NOMO-1 (cell line): ENCODE results near the gene RNASE1.
A peak's percentile ranks its signal among the peaks of the same experiment; 100 is the strongest.
"Not testable (repeated sequence)": the region's sequence is repeated elsewhere in the genome, so short reads cannot be mapped to it uniquely, and the experiment has no call there.

Experiments used
- DNase-seq, 2 experiments: peaks; one replicate each; lab custom pipeline; 2025; ENCODE audit not compliant: unreplicated experiment in 2 of 2; lab: John Stamatoyannopoulos, UW

RNASE1 gene

DNA sequence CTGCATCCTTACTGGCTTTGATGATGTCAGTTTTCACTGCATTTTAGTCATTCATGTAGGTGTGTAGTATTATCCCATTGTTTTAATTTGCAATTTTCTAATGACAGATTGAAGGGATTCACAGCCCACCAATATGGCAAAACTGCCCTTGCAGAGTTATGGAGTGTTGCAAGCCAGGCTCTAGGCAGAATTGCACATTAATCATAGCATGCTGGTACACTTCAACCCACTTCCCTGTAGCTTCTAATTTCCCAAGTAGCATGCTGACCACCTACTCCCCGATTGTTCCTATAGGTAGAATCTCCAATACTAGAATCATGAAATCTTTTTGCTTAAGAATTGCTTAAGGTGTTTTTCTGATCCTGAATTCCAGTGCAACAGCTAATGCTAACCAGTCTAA, 26.7 kb downstream of the RNASE1 start:
- DNase-seq: peak; percentile 50 to 71

- no peak for DNase-seq
Measured at GRCh38 chr14:20775043-20775442, 27.6 kb downstream of the RNASE1 start.

- peak in 1 of 2 experiments; percentile 17 for DNase-seq
Measured at GRCh38 chr14:20774258-20774824, 28.3 kb downstream of the RNASE1 start.

DNA sequence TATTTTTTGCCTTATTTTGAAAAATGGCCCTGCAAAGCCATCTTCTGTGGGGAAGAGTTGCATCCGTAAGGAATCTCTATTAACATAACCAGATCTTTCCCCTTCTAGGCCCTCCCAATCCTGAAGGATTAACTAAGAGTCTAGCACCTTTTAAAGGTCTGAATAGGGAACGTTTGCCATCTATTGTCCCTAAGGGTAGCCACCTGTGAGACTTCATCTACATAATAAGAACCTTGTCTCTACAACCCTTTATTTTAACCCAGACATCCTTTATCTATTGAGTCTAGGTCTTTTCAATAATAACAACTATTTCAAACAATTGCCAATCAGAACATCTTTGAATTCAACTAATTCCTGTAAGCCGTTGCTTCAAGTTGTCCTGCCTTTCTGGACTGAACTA, 30.0 kb downstream of the RNASE1 start:
- DNase-seq: no peak

DNA sequence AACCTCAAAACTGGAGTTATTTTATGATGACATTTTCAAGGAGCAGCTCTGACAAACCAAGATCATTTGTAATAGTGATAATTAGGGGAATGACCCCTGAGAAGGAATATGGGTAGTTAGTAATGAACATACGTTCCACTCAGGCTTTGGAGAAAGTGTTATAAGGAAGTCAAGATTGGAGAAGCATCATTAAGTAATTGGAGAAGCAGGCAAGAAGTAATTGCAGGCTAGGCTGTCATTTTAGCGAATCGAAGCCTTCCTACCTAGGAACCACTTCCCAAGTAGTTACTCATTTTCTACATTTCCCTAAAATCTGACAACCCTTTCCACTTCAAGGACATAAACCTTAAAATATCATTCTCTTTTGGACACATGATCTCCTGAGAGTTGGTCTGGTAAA, 33.2 kb downstream of the RNASE1 start:
- peak in 1 of 2 experiments; percentile 53 for DNase-seq

DNA sequence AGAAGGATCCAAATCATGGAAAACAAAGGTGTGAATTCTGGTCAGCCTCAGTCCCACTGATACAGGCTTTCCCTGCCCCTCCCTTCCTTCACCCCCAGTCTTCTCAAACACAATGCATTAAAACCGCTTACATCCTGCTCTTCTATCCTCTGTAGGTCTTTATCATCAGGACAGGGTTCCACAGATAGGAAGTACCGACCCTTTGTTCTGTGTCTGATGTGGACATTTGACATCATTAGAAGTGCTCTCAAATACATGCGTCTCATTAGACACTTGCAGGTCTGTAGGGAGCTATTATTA, 34.1 kb downstream of the RNASE1 start:
- no peak for DNase-seq

- no peak for DNase-seq
Measured at GRCh38 chr14:20760950-20761349, 41.7 kb downstream of the RNASE1 start.

- DNase-seq: not testable (repeated sequence)
Measured at GRCh38 chr14:20759465-20759864, 43.2 kb downstream of the RNASE1 start.

DNA sequence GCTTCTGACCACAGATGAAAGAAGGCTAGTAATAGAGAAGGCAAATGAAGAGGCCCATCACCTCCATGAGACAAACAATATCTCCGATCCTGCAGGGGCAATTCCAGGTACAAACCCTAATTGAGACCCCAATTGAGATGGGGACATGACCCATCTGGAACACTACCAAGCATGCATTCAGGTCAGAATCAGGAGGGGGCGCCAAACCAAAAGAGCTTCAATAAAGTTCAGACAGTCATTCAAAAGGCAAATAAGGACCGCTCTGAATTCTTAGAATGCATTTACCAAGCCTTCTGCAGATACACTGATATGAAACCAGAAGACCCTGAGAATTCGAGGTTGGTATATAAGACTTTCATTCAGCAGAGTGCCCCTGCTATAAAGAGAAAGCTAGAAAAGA, 44.7 kb downstream of the RNASE1 start:
- DNase-seq: peak; percentile 36 to 65

GRCh38 chr14:20755037-20755436, 47.6 kb downstream of the RNASE1 start:
- DNase-seq: no peak

DNA sequence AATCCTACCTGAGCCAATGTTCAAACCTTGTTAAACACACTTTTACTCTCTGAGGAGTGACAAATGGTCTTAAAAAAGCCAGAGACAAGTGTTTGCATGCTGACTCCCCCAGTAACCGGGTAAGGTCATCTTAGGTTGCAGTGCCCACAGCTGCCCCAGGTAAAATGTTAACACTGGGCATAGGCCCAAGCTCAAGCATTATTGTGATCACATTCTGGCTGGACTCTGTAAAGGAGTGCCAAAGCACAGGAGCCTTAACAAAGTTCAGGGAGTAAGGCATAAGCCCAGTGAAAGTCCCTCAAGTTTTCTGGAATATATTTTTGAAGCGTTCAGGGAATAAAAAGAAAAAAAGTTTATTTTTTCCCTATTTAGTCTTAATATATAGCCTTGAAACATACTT, 48.3 kb downstream of the RNASE1 start:
- no peak for DNase-seq

DNA sequence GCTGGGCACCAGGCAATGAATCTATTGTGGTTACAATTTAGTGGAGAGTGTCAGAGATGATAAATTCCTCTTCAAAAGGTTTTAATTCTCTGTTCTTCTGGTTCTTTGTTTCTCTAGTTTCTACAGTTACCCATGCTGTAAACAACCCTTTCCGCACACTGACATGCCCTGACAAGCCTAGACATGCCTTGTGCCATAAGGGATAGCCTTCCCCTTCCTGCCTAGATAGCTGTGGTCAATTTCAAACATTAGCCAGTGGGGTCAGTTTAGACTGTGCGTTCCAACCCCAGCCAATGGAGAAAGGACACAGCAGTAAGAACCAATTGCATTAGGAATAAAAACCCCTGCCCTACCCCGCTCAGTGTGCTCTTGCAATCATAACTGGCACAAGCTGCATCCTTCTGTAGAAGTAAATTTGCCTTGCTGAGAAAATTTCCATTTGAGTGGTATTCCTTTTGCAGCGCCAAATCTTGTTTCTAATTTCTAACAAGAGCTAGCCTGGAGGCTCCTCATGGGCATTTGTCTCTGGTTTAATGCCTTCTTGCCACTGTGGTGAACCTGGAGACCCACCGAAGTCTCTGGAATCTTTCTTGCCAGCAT, 50.6 kb downstream of the RNASE1 start:
- DNase-seq: no peak
